Measurements from ENCODE around the gene PI3. TPM values are rescaled to one million over a fixed set of nuclear protein-coding genes. Genes with fewer than 3 reads are reported as not detected.

PI3 gene, protein sequence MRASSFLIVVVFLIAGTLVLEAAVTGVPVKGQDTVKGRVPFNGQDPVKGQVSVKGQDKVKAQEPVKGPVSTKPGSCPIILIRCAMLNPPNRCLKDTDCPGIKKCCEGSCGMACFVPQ
- total RNA-seq (not detected in 2 replicates), polyA plus RNA-seq (not detected in 2 replicates), polyA minus RNA-seq (ENCODE audit: low replicate concordance) (not detected in 2 replicates)
- polyA plus RNA-seq (2012), result not detected in 2 replicates

DNA sequence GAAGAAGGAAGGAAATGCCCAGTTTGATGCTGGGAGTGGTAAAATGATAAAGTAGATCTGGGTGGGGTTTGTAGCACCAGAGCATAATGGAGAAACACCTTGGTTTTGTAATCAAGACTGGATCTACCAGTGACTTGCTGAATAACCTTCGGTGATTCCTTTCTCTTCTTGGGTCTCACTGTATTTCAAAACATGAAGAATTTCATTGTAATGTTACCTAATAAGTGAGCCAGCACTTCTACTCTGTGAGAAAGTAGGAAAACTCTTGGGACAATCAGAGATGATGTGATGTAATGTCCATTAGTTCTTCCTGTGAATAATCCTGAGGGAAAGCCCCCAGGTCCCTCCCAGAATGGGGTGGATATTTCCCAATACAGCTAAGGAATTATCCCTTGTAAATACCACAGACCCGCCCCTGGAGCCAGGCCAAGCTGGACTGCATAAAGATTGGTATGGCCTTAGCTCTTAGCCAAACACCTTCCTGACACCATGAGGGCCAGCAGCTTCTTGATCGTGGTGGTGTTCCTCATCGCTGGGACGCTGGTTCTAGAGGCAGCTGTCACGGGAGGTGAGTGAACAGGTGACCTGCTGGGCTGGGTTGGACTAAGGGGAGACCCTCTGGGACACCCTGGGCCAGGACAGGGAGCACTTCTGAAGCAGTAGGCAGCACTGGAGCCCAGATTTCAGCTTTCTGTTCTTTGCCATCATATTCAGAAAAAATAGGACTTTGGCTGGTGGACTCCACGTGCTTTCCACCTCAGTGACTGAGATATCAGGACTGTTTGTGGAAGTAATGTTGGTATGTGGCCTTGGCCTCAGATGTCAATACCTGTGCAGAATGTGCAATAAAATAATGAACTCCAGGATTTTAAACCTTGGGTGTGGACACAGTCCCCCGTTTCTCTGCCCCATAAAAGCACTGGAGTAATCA is at the start of gene PI3:
PI3 (plus strand) TSS at position 469 of the 931 bp plus-strand sequence; CDS start at position 490, 21 bp downstream.
- peak in 1 of 2 donors; percentile 5 for DNase-seq (ENCODE audit: low read depth in 2 of 2)
- Histone ChIP-seq H2AFZ (ENCODE audit: low read length) (no peak within 1 kb of the TSS), H4K20me1 (ENCODE audit: control insufficient read depth, extremely low read depth, insufficient read depth, low read length) (no peaks in the 10 kb centered on the region), H3K4me2 (ENCODE audit: extremely low read depth, insufficient read depth, low read length) (no peak within 1 kb of the TSS), H3K79me2 (ENCODE audit: control insufficient read depth, insufficient read depth, low read length) (no peaks in the 10 kb centered on the region), H3K4me1 (ENCODE audit: control insufficient read depth, extremely low read depth, insufficient read depth, low read length) (no peaks in the 10 kb centered on the region), H3K27me3 (ENCODE audit: control insufficient read depth, insufficient read depth, low read length) (peaks cover 3% of the 10 kb centered on the region), H3K27ac (ENCODE audit: insufficient read depth, low read length) (no peak within 1 kb of the TSS), H3K9ac (ENCODE audit: insufficient read depth, low read length) (no peak within 1 kb of the TSS), H3K9me3 (ENCODE audit: control insufficient read depth, insufficient read depth, low read depth, low read length) (no peaks in the 10 kb centered on the region), H3K4me3 (replicated peaks in 1 of 4; ENCODE audit: control extremely low read depth in 1 of 4, insufficient read depth in 1 of 4, low read depth in 3 of 4, low read length in 4 of 4) (no peak within 1 kb of the TSS), H3K36me3 (ENCODE audit: control insufficient read depth, insufficient read depth, low read length) (no peaks in the 10 kb centered on the region)
- TF ChIP-seq EZH2 (IDR thresholded peaks at IDR 0.05; ENCODE audit: low read length, missing control alignments) (no peak), CTCF (conservative IDR thresholded peaks at IDR 0.05 in 1 of 2, IDR thresholded peaks at IDR 0.05 in 1 of 2; ENCODE audit: low read depth in 1 of 2, low read length in 2 of 2) (no peak)

DNA sequence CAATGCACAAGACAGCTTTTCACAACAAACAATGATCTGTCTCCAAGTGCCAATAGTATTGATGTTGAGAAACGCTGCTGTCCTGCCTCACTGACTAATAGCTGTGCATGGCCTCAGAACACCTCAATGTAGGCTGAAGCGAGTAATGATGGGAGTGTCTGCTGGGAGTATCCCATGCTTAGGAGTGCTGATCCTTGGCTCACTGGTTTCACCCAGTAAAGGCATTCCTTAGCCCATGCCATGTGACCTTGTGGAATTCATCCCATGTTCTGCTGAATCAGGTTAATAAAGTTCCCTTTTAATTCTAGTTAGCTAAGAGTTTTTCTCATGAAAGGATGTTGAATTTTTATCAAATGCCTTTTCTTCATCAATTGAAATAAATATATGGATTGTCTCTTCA is 46.6 kb upstream of the PI3 start:
- H3K4me1 ChIP-seq (ENCODE audit: control insufficient read depth, extremely low read depth, insufficient read depth, low read length), result no peaks in the 10 kb centered on the region
- no peak for DNase-seq (ENCODE audit: low read depth in 2 of 2)
- no peak overlapping the region for H2AFZ ChIP-seq (ENCODE audit: low read length)
- no peaks in the 10 kb centered on the region for H3K9me3 ChIP-seq (ENCODE audit: control insufficient read depth, insufficient read depth, low read depth, low read length)
- no peak overlapping the region for H3K4me2 ChIP-seq (ENCODE audit: extremely low read depth, insufficient read depth, low read length)
- no peaks in the 10 kb centered on the region for H3K79me2 ChIP-seq (ENCODE audit: control insufficient read depth, insufficient read depth, low read length)
- no peak overlapping the region for H3K9ac ChIP-seq (ENCODE audit: insufficient read depth, low read length)
- peaks cover 10% of the 10 kb centered on the region for H3K27me3 ChIP-seq (ENCODE audit: control insufficient read depth, insufficient read depth, low read length)
- no peak for TF ChIP-seq CTCF (conservative IDR thresholded peaks at IDR 0.05 in 1 of 2, IDR thresholded peaks at IDR 0.05 in 1 of 2; ENCODE audit: low read depth in 1 of 2, low read length in 2 of 2)
- no peak for TF ChIP-seq EZH2 (IDR thresholded peaks at IDR 0.05; ENCODE audit: low read length, missing control alignments)
- no peaks in the 10 kb centered on the region for H3K36me3 ChIP-seq (ENCODE audit: control insufficient read depth, insufficient read depth, low read length)
- no peaks in the 10 kb centered on the region for H4K20me1 ChIP-seq (ENCODE audit: control insufficient read depth, extremely low read depth, insufficient read depth, low read length)
- no peak overlapping the region for H3K4me3 ChIP-seq (replicated peaks in 1 of 4; ENCODE audit: control extremely low read depth in 1 of 4, insufficient read depth in 1 of 4, low read depth in 3 of 4, low read length in 4 of 4)
- H3K27ac ChIP-seq (ENCODE audit: insufficient read depth, low read length), result no peak overlapping the region

GRCh38 chr20:45136911-45137310 is 37.8 kb upstream of the PI3 start:
- no peaks in the 10 kb centered on the region for H4K20me1 ChIP-seq (ENCODE audit: control insufficient read depth, extremely low read depth, insufficient read depth, low read length)
- no peaks in the 10 kb centered on the region for H3K36me3 ChIP-seq (ENCODE audit: control insufficient read depth, insufficient read depth, low read length)
- H3K4me3 ChIP-seq (replicated peaks in 1 of 4; ENCODE audit: control extremely low read depth in 1 of 4, insufficient read depth in 1 of 4, low read depth in 3 of 4, low read length in 4 of 4), result no peak overlapping the region
- no peak overlapping the region for H3K27ac ChIP-seq (ENCODE audit: insufficient read depth, low read length)
- no peak overlapping the region for H3K4me2 ChIP-seq (ENCODE audit: extremely low read depth, insufficient read depth, low read length)
- no peaks in the 10 kb centered on the region for H3K9me3 ChIP-seq (ENCODE audit: control insufficient read depth, insufficient read depth, low read depth, low read length)
- H3K79me2 ChIP-seq (ENCODE audit: control insufficient read depth, insufficient read depth, low read length), result no peaks in the 10 kb centered on the region
- no peaks in the 10 kb centered on the region for H3K4me1 ChIP-seq (ENCODE audit: control insufficient read depth, extremely low read depth, insufficient read depth, low read length)
- H3K9ac ChIP-seq (ENCODE audit: insufficient read depth, low read length), result no peak overlapping the region
- H3K27me3 ChIP-seq (ENCODE audit: control insufficient read depth, insufficient read depth, low read length), result no peaks in the 10 kb centered on the region
- DNase-seq (ENCODE audit: low read depth in 2 of 2), result no peak
- H2AFZ ChIP-seq (ENCODE audit: low read length), result no peak overlapping the region
- TF ChIP-seq EZH2 (IDR thresholded peaks at IDR 0.05; ENCODE audit: low read length, missing control alignments) (no peak), CTCF (conservative IDR thresholded peaks at IDR 0.05 in 1 of 2, IDR thresholded peaks at IDR 0.05 in 1 of 2; ENCODE audit: low read depth in 1 of 2, low read length in 2 of 2) (no peak)

Data from fibroblast of lung (primary cell).